Lower leg skin (tissue), 3 donors: ENCODE data around the gene MSH3.

ENCODE experiments used
- CTCF ChIP-seq, 3 donors: fragments of 450-650 bp; IDR thresholded peaks; one replicate each; pipeline ENCODE4 v1.5.1; 2016; ENCODE audit warnings: antibody characterized with exemption in 3 of 3, mild to moderate bottlenecking in 3 of 3, moderate library complexity in 2 of 3
- POLR2A ChIP-seq, 2 donors: fragments of 450-650 bp; IDR thresholded peaks; one replicate each; pipeline ENCODE4 v1.6.1; 2016 to 2017; ENCODE audit warnings: antibody characterized with exemption in 2 of 2, mild to moderate bottlenecking in 1 of 2, moderate library complexity in 1 of 2

- no peak for TF ChIP-seq POLR2A (IDR thresholded peaks at IDR 0.05)
- no peak for TF ChIP-seq CTCF (IDR thresholded peaks at IDR 0.05)
These were observed 106.2 kb downstream of the MSH3 start for GRCh38 chr5:80760680-80761079.
